Spleen (tissue), 11 donors: Measurements from ENCODE around the gene UBL4A. TPM values are rescaled to one million over a fixed set of nuclear protein-coding genes. Genes with fewer than 3 reads are reported as not detected.

Experiments
- DNase-seq: peaks from one replicate; pipeline ENCODE4 v3.0.0-alpha.2; 2020
- H3K27ac ChIP-seq, 8 donors: fragments of 200-600 bp; sonication (generic) in 7 of 8; 1 replicate in 4 of 8; 2 replicates in 4 of 8; pipeline versions ENCODE4 v1.5.0 to v1.8.0; 2016 to 2021; ENCODE audit warnings: inconsistent platforms in 4 of 8, mild to moderate bottlenecking in 4 of 8, moderate library complexity in 1 of 8
- H3K27me3 ChIP-seq, 7 donors: fragments of 200-600 bp; sonication (generic) in 6 of 7; replicated peaks in 1 of 7; 1 replicate in 4 of 7; 2 replicates in 3 of 7; pipeline versions ENCODE4 v1.5.0 to v1.8.0; 2016 to 2021; ENCODE audit warnings: inconsistent platforms in 3 of 7, mild to moderate bottlenecking in 1 of 7
- H3K36me3 ChIP-seq, 6 donors: fragments of 200-600 bp; sonication (generic) in 5 of 6; 1 replicate in 4 of 6; 2 replicates in 2 of 6; pipeline versions ENCODE4 v1.5.0 to v1.8.0; 2016 to 2021; ENCODE audit warnings: inconsistent platforms in 2 of 6
- H3K4me1 ChIP-seq, 6 donors: fragments of 200-600 bp; sonication (generic) in 5 of 6; 1 replicate in 3 of 6; 2 replicates in 3 of 6; pipeline versions ENCODE4 v1.5.0 to v1.8.0; 2016 to 2021; ENCODE audit warnings: inconsistent platforms in 3 of 6
- H3K4me3 ChIP-seq, 8 donors: fragments of 200-600 bp; sonication (generic) in 7 of 8; 1 replicate in 4 of 8; 2 replicates in 4 of 8; pipeline versions ENCODE4 v1.5.0 to v1.8.0; 2016 to 2021; ENCODE audit warnings: inconsistent platforms in 4 of 8, mild to moderate bottlenecking in 4 of 8, moderate library complexity in 2 of 8
- H3K9me3 ChIP-seq, 8 donors: fragments of 200-600 bp; sonication (generic) in 7 of 8; 1 replicate in 4 of 8; 2 replicates in 4 of 8; pipeline versions ENCODE4 v1.5.0 to v1.8.0; 2016 to 2021; ENCODE audit warnings: inconsistent platforms in 4 of 8
- POLR2A ChIP-seq, 3 donors: fragments of 450-650 bp; IDR thresholded peaks; one replicate each; pipeline ENCODE4 v1.5.1; 2017; ENCODE audit warnings: antibody characterized with exemption in 3 of 3, mild to moderate bottlenecking in 1 of 3
- POLR2AphosphoS5 ChIP-seq, 3 donors: sonication (generic); formaldehyde crosslinking; IDR thresholded peaks; one replicate each; pipeline ENCODE4 v1.5.1; 2017; ENCODE audit warnings: antibody characterized with exemption in 3 of 3
- WGBS, 5 donors: extraction: QIAGEN DNeasy Blood & Tissue Kit in 3 of 5; methylation state at CpG; one replicate each; pipeline versions ENCODE4 v1.1.5 to v1.1.7; 2013 to 2018; 5-methylcytosine and 5-hydroxymethylcytosine counted together
- intact Hi-C: fragments of 100-400 bp; cut with DNase I; formaldehyde crosslinking; loops from one replicate; pipeline ENCODE4 v1.15.0; 2023; ENCODE audit warnings: low total_unique reads
- polyA plus RNA-seq, 3 donors: library from polyadenylated mRNA; stranded (reverse); fragments of 200-250 nt; gene quantifications; one replicate each; pipeline ENCODE4 v1.2.1, GENCODE V29; 2013
- total RNA-seq, 7 donors: library from RNA; depleted of rRNA in 3 of 7; stranded (reverse); fragments of >200 nt in 3 of 7; fragmentation: NEBNext Ultra II Directional in 4 of 7; extraction: Animal tissue kit (Norgen Biotek cat#: 25700) in 4 of 7; gene quantifications; one replicate each; pipeline versions ENCODE4 v1.1.0 to v1.2.1, GENCODE V29; 2016 to 2021
- TF ChIP-seq, protein P1 (sequence below), 11 experiments: fragments of 200-600 bp in 7 of 11; fragments of 450-650 bp in 4 of 11; sonication (generic) in 4 of 11; IDR thresholded peaks in 8 of 11; conservative IDR thresholded peaks in 3 of 11; 1 replicate in 7 of 11; 2 replicates in 4 of 11; pipeline versions ENCODE4 v1.4.0 to v1.8.0; 2016 to 2021; ENCODE audit warnings: antibody characterized with exemption in 11 of 11, inconsistent platforms in 4 of 11, mild to moderate bottlenecking in 1 of 11
- donor health status: healthy with polysubstance abuse.
- donor health status: DM: no; HTN: no; CAD: no; lungs with moderate emphysema.
- donor health status: DM: no; HTN: no; CAD: no.
- donor health status: Bipolar disorder and iron deficiency.
- donor health status: healthy.
- donor health status: DM: no; HTN: no; CAD: no.
- donor health status: DM: yes; HTN: yes; CAD: no.

Gene UBL4A
- total and polyA plus RNA-seq, 10 donors, result 13.4 to 36.3 (median 21.8) TPM

DNA sequence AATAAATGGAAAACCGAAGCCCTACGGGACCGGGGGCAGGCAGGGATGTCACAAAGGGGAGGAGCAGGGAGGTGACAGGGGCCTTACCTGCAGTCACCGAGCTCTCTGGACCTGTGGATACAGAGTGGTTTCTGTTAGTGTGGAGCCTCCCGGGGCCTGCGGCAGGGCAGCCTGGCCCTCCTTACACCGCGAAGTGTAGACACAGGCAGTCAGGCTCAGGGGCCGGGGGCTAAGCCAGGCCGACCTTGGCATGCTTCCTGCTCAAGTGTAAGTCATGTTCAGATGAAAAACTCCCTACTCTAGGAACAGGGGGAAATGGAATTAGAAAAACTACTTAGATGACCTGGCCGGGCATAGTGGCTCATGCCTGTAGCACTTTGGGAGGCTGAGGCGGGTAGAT lies 25.3 kb upstream of the UBL4A start:
- Histone ChIP-seq H3K4me1 (peaks cover 0 to 22% (median 13%) of the 10 kb centered on the region in 6 donors), H3K27ac (peak overlapping the region; percentile 43 to 78 (median 63)), H3K4me3 (no peak overlapping the region), H3K9me3 (peaks cover 0 to 9% (median 0%) of the 10 kb centered on the region in 8 donors), H3K27me3 (no peaks in the 10 kb centered on the region), H3K36me3 (peaks cover 0 to 36% (median 9%) of the 10 kb centered on the region in 6 donors)
- WGBS, 5 donors, result 39 to 63% (median 43%) methylated on average over 12 of the region's 12 CpGs
- peak; percentile 69 for DNase-seq
- intact Hi-C loops, result no loop called here
- TF ChIP-seq POLR2AphosphoS5 (IDR thresholded peaks at IDR 0.05), result peak in 1 of 3 donors; percentile 20
- TF ChIP-seq, protein P1, sequence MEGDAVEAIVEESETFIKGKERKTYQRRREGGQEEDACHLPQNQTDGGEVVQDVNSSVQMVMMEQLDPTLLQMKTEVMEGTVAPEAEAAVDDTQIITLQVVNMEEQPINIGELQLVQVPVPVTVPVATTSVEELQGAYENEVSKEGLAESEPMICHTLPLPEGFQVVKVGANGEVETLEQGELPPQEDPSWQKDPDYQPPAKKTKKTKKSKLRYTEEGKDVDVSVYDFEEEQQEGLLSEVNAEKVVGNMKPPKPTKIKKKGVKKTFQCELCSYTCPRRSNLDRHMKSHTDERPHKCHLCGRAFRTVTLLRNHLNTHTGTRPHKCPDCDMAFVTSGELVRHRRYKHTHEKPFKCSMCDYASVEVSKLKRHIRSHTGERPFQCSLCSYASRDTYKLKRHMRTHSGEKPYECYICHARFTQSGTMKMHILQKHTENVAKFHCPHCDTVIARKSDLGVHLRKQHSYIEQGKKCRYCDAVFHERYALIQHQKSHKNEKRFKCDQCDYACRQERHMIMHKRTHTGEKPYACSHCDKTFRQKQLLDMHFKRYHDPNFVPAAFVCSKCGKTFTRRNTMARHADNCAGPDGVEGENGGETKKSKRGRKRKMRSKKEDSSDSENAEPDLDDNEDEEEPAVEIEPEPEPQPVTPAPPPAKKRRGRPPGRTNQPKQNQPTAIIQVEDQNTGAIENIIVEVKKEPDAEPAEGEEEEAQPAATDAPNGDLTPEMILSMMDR (IDR thresholded peaks at IDR 0.05 in 8 of 11, conservative IDR thresholded peaks at IDR 0.05 in 3 of 11), result no peak
- TF ChIP-seq POLR2A (IDR thresholded peaks at IDR 0.05), result no peak

DNA sequence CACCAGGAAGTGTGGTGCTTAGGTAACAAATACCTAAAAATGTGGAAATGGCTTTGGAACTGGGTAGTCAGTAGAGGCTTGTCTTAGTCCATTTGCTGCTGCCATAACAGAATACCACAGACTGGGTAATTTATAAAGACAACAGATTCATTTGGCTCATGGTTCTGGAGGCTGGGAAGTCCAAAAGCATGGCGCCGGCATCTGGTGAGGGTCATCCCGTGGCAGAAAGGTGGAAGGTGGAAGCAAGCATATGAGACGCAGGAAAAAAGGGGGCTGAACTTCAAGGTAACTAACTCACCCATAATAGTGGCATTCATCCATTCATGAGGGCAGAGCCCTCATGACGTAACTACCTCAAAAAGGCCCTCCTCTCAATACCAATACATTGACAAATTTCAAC lies 23.0 kb upstream of the UBL4A start:
- DNase-seq, result no peak
- TF ChIP-seq POLR2AphosphoS5 (IDR thresholded peaks at IDR 0.05) (no peak), POLR2A (IDR thresholded peaks at IDR 0.05) (no peak)
- TF ChIP-seq, protein P1 (IDR thresholded peaks at IDR 0.05 in 8 of 11, conservative IDR thresholded peaks at IDR 0.05 in 3 of 11), result no peak
- WGBS, 5 donors, result 91 to 100% (median 95%) methylated on average over 5 of the region's 5 CpGs
- intact Hi-C loops, result no loop called here
- H3K4me3 ChIP-seq, result no peak overlapping the region
- H3K9me3 ChIP-seq, result peaks cover 0 to 9% (median 0%) of the 10 kb centered on the region in 8 donors
- no peaks in the 10 kb centered on the region for H3K27me3 ChIP-seq
- H3K4me1 ChIP-seq, result peaks cover 0 to 11% (median 4%) of the 10 kb centered on the region in 6 donors
- H3K27ac ChIP-seq, result no peak overlapping the region
- H3K36me3 ChIP-seq, result peaks cover 0 to 56% (median 13%) of the 10 kb centered on the region in 6 donors

DNA sequence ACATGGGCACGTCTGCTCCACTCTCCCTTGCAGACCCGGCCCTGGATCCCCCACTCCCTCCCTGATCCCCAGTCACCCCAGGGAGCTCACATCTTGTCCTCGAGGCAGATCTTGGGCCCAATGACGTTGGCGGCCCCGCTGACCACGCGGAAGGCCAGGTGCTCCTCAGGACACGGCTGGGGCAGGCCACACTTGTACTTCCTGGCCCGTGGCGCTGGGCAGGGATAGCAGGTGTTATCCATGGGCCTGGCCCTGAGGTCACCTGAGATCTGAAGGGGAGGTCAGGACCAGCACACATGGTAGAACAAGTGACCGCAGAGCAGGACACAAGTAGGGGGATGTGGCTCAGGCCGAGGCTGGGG lies 21.9 kb upstream of the UBL4A start:
- intact Hi-C loops, result no loop called here
- H3K4me3 ChIP-seq, result no peak overlapping the region
- H3K9me3 ChIP-seq, result peaks cover 0 to 9% (median 0%) of the 10 kb centered on the region in 8 donors
- peaks cover 0 to 56% (median 13%) of the 10 kb centered on the region in 6 donors for H3K36me3 ChIP-seq
- H3K27ac ChIP-seq, result no peak overlapping the region
- H3K4me1 ChIP-seq, result peaks cover 0 to 11% (median 4%) of the 10 kb centered on the region in 6 donors
- no peaks in the 10 kb centered on the region for H3K27me3 ChIP-seq
- WGBS, 5 donors, result 90 to 97% (median 92%) methylated on average over 10 to 13 of the region's 13 CpGs
- DNase-seq, result no peak
- TF ChIP-seq, protein P1 (IDR thresholded peaks at IDR 0.05 in 8 of 11, conservative IDR thresholded peaks at IDR 0.05 in 3 of 11), result no peak
- TF ChIP-seq POLR2AphosphoS5 (IDR thresholded peaks at IDR 0.05), result peak in 1 of 3 donors; percentile 24

DNA sequence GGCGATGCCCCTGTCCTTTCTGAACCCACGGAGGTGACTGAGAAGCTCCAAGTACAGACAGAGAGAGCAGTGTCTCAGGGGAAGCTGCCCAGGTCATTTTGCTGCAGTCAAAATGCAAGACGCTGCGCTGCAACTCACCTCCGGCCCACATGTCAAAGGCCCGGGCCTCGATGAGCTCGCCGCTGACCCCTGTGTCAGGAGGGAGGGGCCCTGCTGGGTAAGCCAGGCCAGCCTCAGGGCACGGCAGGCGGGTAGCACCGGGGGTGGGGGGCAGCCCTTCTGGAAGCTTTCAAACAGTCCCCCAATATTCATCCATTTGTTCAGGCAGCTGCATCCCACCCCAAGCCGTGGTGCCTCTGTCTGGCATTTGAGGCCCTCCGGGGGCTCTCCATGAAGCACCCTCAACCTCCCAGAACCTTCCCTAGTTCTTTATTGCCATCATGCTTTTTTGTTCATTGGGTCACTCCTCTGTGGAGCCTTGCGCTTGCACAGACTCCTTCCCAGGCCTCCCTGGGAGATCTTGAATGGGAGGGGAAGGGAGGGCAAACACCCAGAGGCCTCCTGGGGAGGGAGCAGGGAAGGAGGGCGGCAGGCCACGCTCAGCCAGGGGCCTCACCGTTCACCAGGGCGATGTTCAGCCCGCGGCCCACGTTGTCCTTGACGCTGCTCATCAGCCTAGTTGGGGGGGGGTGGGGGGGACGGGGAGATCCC lies 21.4 kb upstream of the UBL4A start:
- intact Hi-C loops, result no loop called here

More for the DNA sequence above, 21.4 kb upstream of the UBL4A start:
- WGBS, 5 donors, result 89 to 95% (median 91%) methylated on average over 4 to 24 of the region's 24 CpGs
- peak; percentile 63 for DNase-seq
- H3K36me3 ChIP-seq, result peaks cover 0 to 56% (median 13%) of the 10 kb centered on the region in 6 donors
- no peak overlapping the region for H3K27ac ChIP-seq
- no peak for TF ChIP-seq POLR2AphosphoS5 (IDR thresholded peaks at IDR 0.05)
- TF ChIP-seq POLR2A (IDR thresholded peaks at IDR 0.05), result no peak
- TF ChIP-seq, protein P1 (IDR thresholded peaks at IDR 0.05 in 8 of 11, conservative IDR thresholded peaks at IDR 0.05 in 3 of 11), result no peak
- H3K4me3 ChIP-seq, result no peak overlapping the region
- H3K9me3 ChIP-seq, result peaks cover 0 to 9% (median 0%) of the 10 kb centered on the region in 8 donors
- H3K27me3 ChIP-seq, result no peaks in the 10 kb centered on the region
- peaks cover 0 to 11% (median 4%) of the 10 kb centered on the region in 6 donors for H3K4me1 ChIP-seq
